ENCODE results near the gene SCN5A. TPM values are rescaled to one million over a fixed set of nuclear protein-coding genes. Genes with fewer than 3 reads are reported as not detected.

The SCN5A gene
- total RNA-seq, 1 experiment from 2014 or later = 11.5 TPM

DNA sequence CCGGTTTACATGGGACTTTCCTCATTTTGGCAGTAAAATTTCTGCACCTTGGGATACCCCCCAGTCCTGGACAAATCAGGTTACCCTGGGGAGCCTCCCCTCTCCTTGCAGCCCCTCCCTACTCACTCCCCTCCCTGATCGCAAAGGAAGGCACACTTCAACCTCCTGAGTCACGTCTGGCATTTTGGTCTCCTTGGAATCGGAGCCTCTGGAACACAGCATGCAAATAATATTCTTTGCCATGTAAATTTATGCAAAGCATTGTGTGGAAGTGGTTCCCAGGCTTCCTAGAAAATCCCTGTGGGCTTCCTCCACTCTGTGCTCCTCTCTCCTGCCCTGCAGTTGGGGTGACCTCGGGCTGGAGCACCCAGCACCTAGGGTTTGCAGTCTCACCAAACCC lies 11.6 kb downstream of the SCN5A start:
- ChIA-PET CTCF (no interaction called here), POLR2A (no interaction called here), RAD21 (ENCODE audit: low non-redundant PET in 1 of 2, low total read pairs in 2 of 2, uncharacterized antibody in 2 of 2, unreplicated experiment in 2 of 2) (no interaction called here)
- Histone ChIP-seq H3K4me3 (replicated peaks in 1 of 2; ENCODE audit: low read depth in 1 of 2, low read length in 2 of 2) (no peak overlapping the region), H3K27ac (ENCODE audit: low read depth, low read length) (no peak overlapping the region), H3K9me2 (ENCODE audit: insufficient read depth) (no peaks in the 10 kb centered on the region), H4K20me1 (ENCODE audit: insufficient read depth) (no peaks in the 10 kb centered on the region), H3K4me2 (ENCODE audit: low read length) (no peak overlapping the region), H3K79me2 (ENCODE audit: insufficient read depth, low read length) (no peaks in the 10 kb centered on the region), H3K9me3 (ENCODE audit: control insufficient read depth in 1 of 2, insufficient read depth in 1 of 2, low read depth in 1 of 2, low read length in 2 of 2) (no peaks in the 10 kb centered on the region), H3K36me3 (ENCODE audit: control insufficient read depth in 1 of 2, insufficient read depth in 2 of 2, low read length in 2 of 2) (no peaks in the 10 kb centered on the region), H3K9ac (ENCODE audit: low read length) (no peak overlapping the region), H2AFZ (ENCODE audit: low read depth, low read length, poor library complexity, severe bottlenecking) (no peak overlapping the region), H3K27me3 (ENCODE audit: insufficient read depth, low read length) (no peaks in the 10 kb centered on the region), H3K4me1 (ENCODE audit: control insufficient read depth in 1 of 2, insufficient read depth in 2 of 2, low read length in 2 of 2) (peaks cover 11 to 25% of the 10 kb centered on the region in 2 experiments)
- DNase-seq (ENCODE audit: low read depth, low spot score) = no peak
- no TSS peak for BruUV-seq (replicated peaks)
- intact Hi-C loops (cut with micrococcal nuclease) = no loop called here
- TF ChIP-seq, protein P1, sequence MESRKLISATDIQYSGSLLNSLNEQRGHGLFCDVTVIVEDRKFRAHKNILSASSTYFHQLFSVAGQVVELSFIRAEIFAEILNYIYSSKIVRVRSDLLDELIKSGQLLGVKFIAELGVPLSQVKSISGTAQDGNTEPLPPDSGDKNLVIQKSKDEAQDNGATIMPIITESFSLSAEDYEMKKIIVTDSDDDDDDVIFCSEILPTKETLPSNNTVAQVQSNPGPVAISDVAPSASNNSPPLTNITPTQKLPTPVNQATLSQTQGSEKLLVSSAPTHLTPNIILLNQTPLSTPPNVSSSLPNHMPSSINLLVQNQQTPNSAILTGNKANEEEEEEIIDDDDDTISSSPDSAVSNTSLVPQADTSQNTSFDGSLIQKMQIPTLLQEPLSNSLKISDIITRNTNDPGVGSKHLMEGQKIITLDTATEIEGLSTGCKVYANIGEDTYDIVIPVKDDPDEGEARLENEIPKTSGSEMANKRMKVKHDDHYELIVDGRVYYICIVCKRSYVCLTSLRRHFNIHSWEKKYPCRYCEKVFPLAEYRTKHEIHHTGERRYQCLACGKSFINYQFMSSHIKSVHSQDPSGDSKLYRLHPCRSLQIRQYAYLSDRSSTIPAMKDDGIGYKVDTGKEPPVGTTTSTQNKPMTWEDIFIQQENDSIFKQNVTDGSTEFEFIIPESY (IDR thresholded peaks at IDR 0.05; ENCODE audit: extremely low read depth, insufficient replicate concordance, low read length) = no peak
- no peak for TF ChIP-seq EGR1 (IDR thresholded peaks at IDR 0.05; ENCODE audit: low read depth)
- TF ChIP-seq, protein P2, sequence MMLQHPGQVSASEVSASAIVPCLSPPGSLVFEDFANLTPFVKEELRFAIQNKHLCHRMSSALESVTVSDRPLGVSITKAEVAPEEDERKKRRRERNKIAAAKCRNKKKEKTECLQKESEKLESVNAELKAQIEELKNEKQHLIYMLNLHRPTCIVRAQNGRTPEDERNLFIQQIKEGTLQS (IDR thresholded peaks at IDR 0.05) = no peak
- no peak for TF ChIP-seq POLR2A (IDR thresholded peaks at IDR 0.05; ENCODE audit: borderline replicate concordance, extremely low read depth, insufficient read depth, insufficient read length)
- no peak for TF ChIP-seq JUND (IDR thresholded peaks at IDR 0.05)
- TF ChIP-seq, protein P3, sequence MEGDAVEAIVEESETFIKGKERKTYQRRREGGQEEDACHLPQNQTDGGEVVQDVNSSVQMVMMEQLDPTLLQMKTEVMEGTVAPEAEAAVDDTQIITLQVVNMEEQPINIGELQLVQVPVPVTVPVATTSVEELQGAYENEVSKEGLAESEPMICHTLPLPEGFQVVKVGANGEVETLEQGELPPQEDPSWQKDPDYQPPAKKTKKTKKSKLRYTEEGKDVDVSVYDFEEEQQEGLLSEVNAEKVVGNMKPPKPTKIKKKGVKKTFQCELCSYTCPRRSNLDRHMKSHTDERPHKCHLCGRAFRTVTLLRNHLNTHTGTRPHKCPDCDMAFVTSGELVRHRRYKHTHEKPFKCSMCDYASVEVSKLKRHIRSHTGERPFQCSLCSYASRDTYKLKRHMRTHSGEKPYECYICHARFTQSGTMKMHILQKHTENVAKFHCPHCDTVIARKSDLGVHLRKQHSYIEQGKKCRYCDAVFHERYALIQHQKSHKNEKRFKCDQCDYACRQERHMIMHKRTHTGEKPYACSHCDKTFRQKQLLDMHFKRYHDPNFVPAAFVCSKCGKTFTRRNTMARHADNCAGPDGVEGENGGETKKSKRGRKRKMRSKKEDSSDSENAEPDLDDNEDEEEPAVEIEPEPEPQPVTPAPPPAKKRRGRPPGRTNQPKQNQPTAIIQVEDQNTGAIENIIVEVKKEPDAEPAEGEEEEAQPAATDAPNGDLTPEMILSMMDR (IDR thresholded peaks at IDR 0.05 in 2 of 3, conservative IDR thresholded peaks at IDR 0.05 in 1 of 3; ENCODE audit: borderline replicate concordance in 1 of 3, insufficient read depth in 1 of 3, low read depth in 2 of 3, low read length in 2 of 3) = no peak
- TF ChIP-seq EZH2phosphoT487 (IDR thresholded peaks at IDR 0.05; ENCODE audit: borderline replicate concordance) = no peak
- no peak for TF ChIP-seq CBX3 (IDR thresholded peaks at IDR 0.05; ENCODE audit: low read depth)
- no peak for TF ChIP-seq SP1 (IDR thresholded peaks at IDR 0.05; ENCODE audit: low read depth)
- ATAC-seq = no peak
